Smooth muscle cell (in vitro differentiated cells): ENCODE results near the gene RAPGEF1. TPM values are rescaled to one million over a fixed set of nuclear protein-coding genes. Genes with fewer than 3 reads are reported as not detected.

Source experiments
- DNase-seq: peaks from one replicate; lab custom pipeline; 2025; ENCODE audit not compliant: unreplicated experiment; lab: John Stamatoyannopoulos, UW
- H2AFZ ChIP-seq: fragments of 200-600 bp; sonication (generic); 2 replicates; pipeline ENCODE4 v1.6.0; 2016; ENCODE audit warnings: antibody characterized with exemption, low read depth, mild to moderate bottlenecking
- H3F3A ChIP-seq: fragments of 200-600 bp; sonication (generic); 2 replicates; pipeline ENCODE4 v1.6.0; 2017; ENCODE audit warnings: antibody characterized with exemption, low read depth
- H3K27ac ChIP-seq: fragments of 200-600 bp; sonication (generic); 2 replicates; pipeline ENCODE4 v1.5.1; 2016; ENCODE audit warnings: low read depth, mild to moderate bottlenecking
- H3K27me3 ChIP-seq: fragments of 200-600 bp; sonication (generic); 2 replicates; pipeline ENCODE4 v1.6.1; 2016; ENCODE audit warnings: low read depth, mild to moderate bottlenecking
- H3K36me3 ChIP-seq: fragments of 200-600 bp; sonication (generic); 2 replicates; pipeline ENCODE4 v1.5.1; 2016; ENCODE audit warnings: low read depth
- H3K4me1 ChIP-seq: fragments of 200-600 bp; sonication (generic); 2 replicates; pipeline ENCODE4 v1.5.1; 2016; ENCODE audit warnings: low read depth
- H3K4me2 ChIP-seq: fragments of 200-600 bp; sonication (generic); 2 replicates; pipeline ENCODE4 v1.6.0; 2016; ENCODE audit warnings: mild to moderate bottlenecking
- H3K4me3 ChIP-seq: fragments of 200-600 bp; sonication (generic); 2 replicates; pipeline ENCODE4 v1.5.1; 2016; ENCODE audit warnings: mild to moderate bottlenecking
- H3K79me2 ChIP-seq: fragments of 200-600 bp; sonication (generic); 2 replicates; pipeline ENCODE4 v1.6.0; 2016; ENCODE audit warnings: low read depth, mild to moderate bottlenecking
- H3K9ac ChIP-seq: fragments of 200-600 bp; sonication (generic); 2 replicates; pipeline ENCODE4 v1.6.0; 2016; ENCODE audit warnings: low read depth
- H3K9me3 ChIP-seq: fragments of 200-600 bp; sonication (generic); replicated peaks from 2 replicates; pipeline ENCODE4 v1.5.1; 2016; ENCODE audit warnings: low read depth
- H4K20me1 ChIP-seq: fragments of 200-600 bp; sonication (generic); 2 replicates; pipeline ENCODE4 v1.6.0; 2016; ENCODE audit warnings: low read depth
- CTCF ChIP-seq: fragments of 200-600 bp; sonication (generic); IDR thresholded peaks from 2 replicates; pipeline ENCODE4 v1.5.1; 2017; ENCODE audit warnings: borderline replicate concordance, mild to moderate bottlenecking, antibody characterized with exemption; ENCODE audit not compliant: insufficient read depth, poor library complexity, severe bottlenecking
- WGBS: methylation state at CpG from one replicate; pipeline ENCODE4 v1.1.7; 2016; ENCODE audit warnings: low lambda C conversion rate; 5-methylcytosine and 5-hydroxymethylcytosine counted together
- polyA plus RNA-seq: library from polyadenylated mRNA; unstranded; fragments of >200 nt; fragmentation: Nextera tagmentation; extraction: Ambion mirVana; gene quantifications from 2 replicates; pipeline ENCODE4 v1.2.1, GENCODE V29; 2016
- total RNA-seq: library from RNA; depleted of rRNA; stranded (reverse); fragments of >200 nt; gene quantifications from 2 replicates; pipeline ENCODE4 v1.2.3, GENCODE V29; 2014

Gene RAPGEF1
- total and polyA plus RNA-seq, 2 experiments from 2014 or later: 16.4 to 17.8 TPM

- Histone ChIP-seq H3K79me2 (no peaks in the 10 kb centered on the region), H3K9me3 (no peaks in the 10 kb centered on the region), H3K4me2 (no peak overlapping the region), H4K20me1 (no peaks in the 10 kb centered on the region), H2AFZ (no peak overlapping the region), H3K27me3 (peaks cover 6% of the 10 kb centered on the region), H3K4me1 (no peaks in the 10 kb centered on the region), H3K4me3 (no peak overlapping the region), H3F3A (no peaks in the 10 kb centered on the region), H3K9ac (no peak overlapping the region), H3K27ac (no peak overlapping the region), H3K36me3 (no peaks in the 10 kb centered on the region)
- WGBS: 56% methylated on average over 3 of the region's 3 CpGs
- no peak for TF ChIP-seq CTCF
- no peak for DNase-seq
These were observed 29.5 kb upstream of the RAPGEF1 start for GRCh38 chr9:131769361-131769760.

- Histone ChIP-seq H3K4me1 (no peaks in the 10 kb centered on the region), H2AFZ (no peak overlapping the region), H3K9me3 (no peaks in the 10 kb centered on the region), H3K27ac (no peak overlapping the region), H3K36me3 (no peaks in the 10 kb centered on the region), H3K9ac (no peak overlapping the region), H3K27me3 (no peaks in the 10 kb centered on the region), H3K4me3 (no peak overlapping the region), H3F3A (no peaks in the 10 kb centered on the region), H3K79me2 (no peaks in the 10 kb centered on the region), H4K20me1 (no peaks in the 10 kb centered on the region), H3K4me2 (no peak overlapping the region)
- no peak for DNase-seq
- 95% methylated on average over 2 of the region's 2 CpGs for WGBS
- no peak for TF ChIP-seq CTCF
These were observed 24.7 kb upstream of the RAPGEF1 start for GRCh38 chr9:131764568-131764967.

GRCh38 chr9:131762356-131762932 lies 22.6 kb upstream of the RAPGEF1 start:
- peak; percentile 47 for DNase-seq
- H3K36me3 ChIP-seq: no peaks in the 10 kb centered on the region
- H3K9ac ChIP-seq: no peak overlapping the region
- no peaks in the 10 kb centered on the region for H3K79me2 ChIP-seq
- peak overlapping the region; percentile 79 for H3K4me2 ChIP-seq
- H3K27me3 ChIP-seq: no peaks in the 10 kb centered on the region
- H3K4me1 ChIP-seq: no peaks in the 10 kb centered on the region
- no peaks in the 10 kb centered on the region for H3F3A ChIP-seq
- no peak overlapping the region for H3K27ac ChIP-seq
- H4K20me1 ChIP-seq: no peaks in the 10 kb centered on the region
- H3K9me3 ChIP-seq: no peaks in the 10 kb centered on the region
- peak overlapping the region; percentile 13 for H3K4me3 ChIP-seq
- peak; percentile 92 for TF ChIP-seq CTCF
- WGBS: 18% methylated on average over 26 of the region's 38 CpGs
- no peak overlapping the region for H2AFZ ChIP-seq

GRCh38 chr9:131759017-131759647 lies 19.3 kb upstream of the RAPGEF1 start:
- Histone ChIP-seq H3K4me3 (no peak overlapping the region), H2AFZ (no peak overlapping the region), H4K20me1 (no peaks in the 10 kb centered on the region), H3K79me2 (no peaks in the 10 kb centered on the region), H3K27me3 (no peaks in the 10 kb centered on the region), H3K9ac (no peak overlapping the region), H3F3A (no peaks in the 10 kb centered on the region), H3K4me1 (no peaks in the 10 kb centered on the region), H3K36me3 (no peaks in the 10 kb centered on the region), H3K4me2 (no peak overlapping the region), H3K27ac (no peak overlapping the region), H3K9me3 (no peaks in the 10 kb centered on the region)
- 90% methylated on average over 4 of the region's 4 CpGs for WGBS
- DNase-seq: no peak
- no peak for TF ChIP-seq CTCF
